ENCODE measurements around the gene HSD3B2.

DNA sequence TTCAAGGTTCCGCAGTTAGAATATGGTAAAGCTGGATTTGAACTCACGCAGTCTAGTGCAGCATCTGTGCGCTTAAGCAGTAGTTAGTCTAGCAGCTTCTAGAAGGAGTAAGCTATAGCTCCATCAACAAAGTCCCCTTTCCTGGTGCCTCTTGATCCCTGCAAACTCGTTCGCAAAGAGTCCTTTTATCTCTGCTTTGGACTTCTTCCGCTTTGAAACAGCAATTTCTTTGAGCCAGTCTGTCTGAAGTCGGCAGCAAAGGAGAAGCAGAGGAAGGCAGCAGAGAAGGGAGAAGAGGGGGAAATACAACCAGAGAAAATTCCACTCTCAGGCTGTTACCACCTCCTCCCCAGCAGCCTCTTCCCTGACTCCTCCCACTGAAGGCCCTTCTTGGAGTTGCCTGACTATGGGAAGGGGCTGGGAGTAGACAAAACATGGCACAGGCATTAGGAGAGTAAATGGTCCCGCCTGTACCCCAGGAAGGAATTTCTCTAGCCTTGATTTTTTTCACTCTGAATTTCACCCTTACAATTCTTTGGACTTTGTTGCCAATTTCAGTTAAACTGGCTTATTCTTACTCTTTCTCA, 25.9 kb downstream of the HSD3B2 start:
- TF ChIP-seq EZH2 (IDR thresholded peaks at IDR 0.05) (no peak), POLR2AphosphoS5 (IDR thresholded peaks at IDR 0.05; ENCODE audit: borderline replicate concordance, low read depth, low read length) (no peak)

Data from SK-N-MC (cell line).